GM23338 (cell line): ENCODE measurements around the gene NKRF. TPM values are rescaled to one million over a fixed set of nuclear protein-coding genes. Genes with fewer than 3 reads are reported as not detected.

ENCODE experiments used
- ATAC-seq: fragments of 200-7000 bp; cut with Tn5 transposase; 3 replicates; pipeline ENCODE4 v1.9.1; 2020
- DNase-seq: peaks from one replicate; pipeline ENCODE4 v3.0.0-alpha.2; 2015; ENCODE audit warnings: low spot score
- H2AFZ ChIP-seq: fragments of 200-600 bp; sonication (generic); 2 replicates; pipeline ENCODE4 v1.8.0; 2016; ENCODE audit warnings: antibody characterized with exemption, mild to moderate bottlenecking, moderate library complexity
- H3F3A ChIP-seq: fragments of 200-600 bp; sonication (generic); replicated peaks from 2 replicates; pipeline ENCODE4 v1.8.0; 2017; ENCODE audit warnings: antibody characterized with exemption, mixed run types, low read depth
- H3K27ac ChIP-seq: fragments of 200-600 bp; sonication (generic); 2 replicates; pipeline ENCODE4 v1.6.1; 2016; ENCODE audit warnings: low read depth
- H3K27me3 ChIP-seq: fragments of 200-600 bp; sonication (generic); 2 replicates; pipeline ENCODE4 v1.8.0; 2016; ENCODE audit warnings: mild to moderate bottlenecking, mixed run types, moderate library complexity; ENCODE audit not compliant: insufficient read depth
- H3K36me3 ChIP-seq: fragments of 200-600 bp; sonication (generic); 2 replicates; pipeline ENCODE4 v1.8.0; 2016; ENCODE audit warnings: mild to moderate bottlenecking; ENCODE audit not compliant: insufficient read depth
- H3K4me1 ChIP-seq: fragments of 200-600 bp; sonication (generic); 2 replicates; pipeline ENCODE4 v1.8.0; 2016; ENCODE audit warnings: mild to moderate bottlenecking, moderate library complexity; ENCODE audit not compliant: insufficient read depth
- H3K4me2 ChIP-seq: fragments of 200-600 bp; sonication (generic); 2 replicates; pipeline ENCODE4 v1.7.1; 2017; ENCODE audit warnings: mixed run types
- H3K4me3 ChIP-seq: fragments of 200-600 bp; sonication (generic); 2 replicates; pipeline ENCODE4 v1.6.1; 2016; ENCODE audit warnings: mixed run types
- H3K79me2 ChIP-seq: fragments of 200-600 bp; sonication (generic); replicated peaks from 2 replicates; pipeline ENCODE4 v1.8.0; 2017; ENCODE audit warnings: mild to moderate bottlenecking; ENCODE audit not compliant: insufficient read depth
- H3K9me2 ChIP-seq: fragments of 200-600 bp; sonication (generic); 2 replicates; pipeline ENCODE4 v1.8.0; 2017; ENCODE audit not compliant: insufficient read depth
- H4K20me1 ChIP-seq: fragments of 200-600 bp; sonication (generic); replicated peaks from 2 replicates; pipeline ENCODE4 v1.8.0; 2017; ENCODE audit warnings: mild to moderate bottlenecking; ENCODE audit not compliant: insufficient read depth
- H3K27ac Mint-ChIP-seq: 2 replicates; pipeline ENCODE4 v1.8.0; 2020; ENCODE audit warnings: inconsistent platforms, mild to moderate bottlenecking, moderate library complexity, mixed read lengths
- H3K27me3 Mint-ChIP-seq: 3 replicates; pipeline ENCODE4 v1.8.0; 2022; ENCODE audit warnings: low read depth, mild to moderate bottlenecking, moderate library complexity, mixed read lengths, inconsistent platforms; ENCODE audit not compliant: insufficient read depth, poor library complexity
- H3K36me3 Mint-ChIP-seq: 3 replicates; pipeline ENCODE4 v1.8.0; 2021; ENCODE audit warnings: low read depth, mild to moderate bottlenecking, inconsistent platforms, moderate library complexity, mixed read lengths
- H3K4me1 Mint-ChIP-seq: 3 replicates; pipeline ENCODE4 v1.8.0; 2020; ENCODE audit warnings: mild to moderate bottlenecking, inconsistent platforms, mixed read lengths
- H3K4me3 Mint-ChIP-seq: 3 replicates; pipeline ENCODE4 v1.8.0; 2021; ENCODE audit warnings: moderate library complexity, mild to moderate bottlenecking, inconsistent platforms, mixed read lengths
- H3K9me3 Mint-ChIP-seq: 3 replicates; pipeline ENCODE4 v1.8.0; 2020; ENCODE audit warnings: moderate library complexity, mild to moderate bottlenecking, inconsistent platforms, mixed read lengths
- ETS1 ChIP-seq: IDR thresholded peaks from 2 replicates; pipeline ENCODE4 v1.6.1; 2016; ENCODE audit warnings: antibody characterized with exemption
- EZH2phosphoT487 ChIP-seq: fragments of 200-600 bp; sonication (generic); IDR thresholded peaks from one replicate; pipeline ENCODE4 v1.8.1; 2018; ENCODE audit warnings: antibody characterized with exemption; ENCODE audit not compliant: unreplicated experiment
- JUNB ChIP-seq: IDR thresholded peaks from one replicate; pipeline ENCODE4 v1.6.1; 2016; ENCODE audit warnings: antibody characterized with exemption; ENCODE audit not compliant: unreplicated experiment
- NANOG ChIP-seq: IDR thresholded peaks from 2 replicates; pipeline ENCODE4 v1.6.1; 2016; ENCODE audit warnings: antibody characterized with exemption, borderline replicate concordance
- POLR2AphosphoS5 ChIP-seq: IDR thresholded peaks from 2 replicates; pipeline ENCODE4 v1.6.1; 2016; ENCODE audit warnings: antibody characterized with exemption, low read depth
- STAT1 ChIP-seq: IDR thresholded peaks from one replicate; pipeline ENCODE4 v1.6.1; 2016; ENCODE audit warnings: antibody characterized with exemption; ENCODE audit not compliant: unreplicated experiment
- ZNF114 ChIP-seq: fragments of 250-450 bp; sonication (Bioruptor Pico); IDR thresholded peaks from 2 replicates; pipeline ENCODE4 v1.5.0; 2020; ENCODE audit warnings: mild to moderate bottlenecking, moderate library complexity
- polyA plus RNA-seq: library from polyadenylated mRNA; unstranded; fragments of >200 nt; fragmentation: Nextera tagmentation; extraction: Ambion mirVana; gene quantifications from 2 replicates; pipeline ENCODE4 v1.2.1, GENCODE V29; 2016
- total RNA-seq: library from RNA; depleted of rRNA; stranded (reverse); fragments of >200 nt; shearing (Covaris generic); gene quantifications from 2 replicates; pipeline ENCODE4 v1.2.3, GENCODE V29; 2014

NKRF gene
- total and polyA plus RNA-seq, 2 experiments from 2014 or later: 6.8 to 11.6 TPM

- Histone ChIP-seq H3K36me3 (no peaks in the 10 kb centered on the region), H3F3A (no peaks in the 10 kb centered on the region), H3K27ac (no peak overlapping the region), H4K20me1 (no peaks in the 10 kb centered on the region), H3K27me3 (no peaks in the 10 kb centered on the region), H3K4me2 (no peak overlapping the region), H3K79me2 (no peaks in the 10 kb centered on the region), H3K9me2 (no peaks in the 10 kb centered on the region), H2AFZ (no peak overlapping the region), H3K4me3 (no peak overlapping the region), H3K4me1 (peaks cover 27% of the 10 kb centered on the region)
- Mint-ChIP-seq H3K4me1 (peaks cover 37% of the 10 kb centered on the region), H3K36me3 (no peaks in the 10 kb centered on the region), H3K27me3 (peaks cover 2% of the 10 kb centered on the region), H3K9me3 (no peaks in the 10 kb centered on the region), H3K27ac (no peak overlapping the region), H3K4me3 (no peak overlapping the region)
- ATAC-seq (no peak), DNase-seq (no peak)
- TF ChIP-seq EZH2phosphoT487 (no peak), JUNB (no peak), NANOG (no peak)
Observed at GRCh38 chrX:119614776-119615175, 8.6 kb upstream of the NKRF start.

- no peak for ATAC-seq
- H3K9me2 ChIP-seq: no peaks in the 10 kb centered on the region
- H3K4me3 ChIP-seq: peak overlapping the region; percentile 61
- H3K27ac ChIP-seq: no peak overlapping the region
- H2AFZ ChIP-seq: peak overlapping the region; percentile 78; the same call in 1 of the 2 replicates
- H3K9me3 Mint-ChIP-seq: no peaks in the 10 kb centered on the region; the same call in 2 of the 3 replicates
- H3K79me2 ChIP-seq: peaks cover 16% of the 10 kb centered on the region
- peak overlapping the region; percentile 84 for H3K4me3 Mint-ChIP-seq
- no peaks in the 10 kb centered on the region for H3K36me3 ChIP-seq
- peaks cover 2% of the 10 kb centered on the region; the same call in 1 of the 3 replicates for H3K36me3 Mint-ChIP-seq
- H3F3A ChIP-seq: no peaks in the 10 kb centered on the region
- H3K27me3 Mint-ChIP-seq: peaks cover 14% of the 10 kb centered on the region
- TF ChIP-seq JUNB (no peak), ZNF114 (CRISPR knock-in tag) (no peak), ETS1 (no peak)
- peak overlapping the region; percentile 81 for H3K4me2 ChIP-seq
- H3K4me1 ChIP-seq: no peaks in the 10 kb centered on the region
- H3K27me3 ChIP-seq: peaks cover 46% of the 10 kb centered on the region
- DNase-seq: no peak
- H3K27ac Mint-ChIP-seq: no peak overlapping the region
- no peaks in the 10 kb centered on the region; the same call in 1 of the 2 replicates for H4K20me1 ChIP-seq
- peaks cover 13% of the 10 kb centered on the region for H3K4me1 Mint-ChIP-seq
Observed at GRCh38 chrX:119607018-119607389, 780 bp upstream of the NKRF start.

GRCh38 chrX:119605464-119606279 lies 552 bp downstream of the NKRF start:
- no peaks in the 10 kb centered on the region; the same call in 1 of the 2 replicates for H4K20me1 ChIP-seq
- H3K36me3 ChIP-seq: no peaks in the 10 kb centered on the region
- DNase-seq: peak; percentile 64
- H3K4me3 ChIP-seq: peak overlapping the region; percentile 61
- H3K4me1 Mint-ChIP-seq: peaks cover 13% of the 10 kb centered on the region
- H3K27ac Mint-ChIP-seq: peak overlapping the region; percentile 86; the same call in 1 of the 2 replicates
- peaks cover 14% of the 10 kb centered on the region for H3K27me3 Mint-ChIP-seq
- no peaks in the 10 kb centered on the region for H3K9me2 ChIP-seq
- peaks cover 23% of the 10 kb centered on the region for H3K79me2 ChIP-seq
- H3K4me2 ChIP-seq: peak overlapping the region; percentile 81
- no peak overlapping the region for H3K27ac ChIP-seq
- H3K27me3 ChIP-seq: peaks cover 46% of the 10 kb centered on the region
- H3K9me3 Mint-ChIP-seq: no peaks in the 10 kb centered on the region; the same call in 2 of the 3 replicates
- peak; percentile 84 for ATAC-seq
- H3F3A ChIP-seq: no peaks in the 10 kb centered on the region
- H3K4me3 Mint-ChIP-seq: peak overlapping the region; percentile 88
- peaks cover 2% of the 10 kb centered on the region; the same call in 1 of the 3 replicates for H3K36me3 Mint-ChIP-seq
- no peaks in the 10 kb centered on the region for H3K4me1 ChIP-seq
- TF ChIP-seq STAT1 (no peak), POLR2AphosphoS5 (peak; percentile 62)
- no peak overlapping the region for H2AFZ ChIP-seq
